NCI-H446 treated with DMSO at 0.1 percent for 48 hours (cell line): ENCODE results near the gene FBLN7.

Source experiments
- DNase-seq: peaks from one replicate; lab custom pipeline; 2025; lab: John Stamatoyannopoulos, UW

FBLN7 gene

DNA sequence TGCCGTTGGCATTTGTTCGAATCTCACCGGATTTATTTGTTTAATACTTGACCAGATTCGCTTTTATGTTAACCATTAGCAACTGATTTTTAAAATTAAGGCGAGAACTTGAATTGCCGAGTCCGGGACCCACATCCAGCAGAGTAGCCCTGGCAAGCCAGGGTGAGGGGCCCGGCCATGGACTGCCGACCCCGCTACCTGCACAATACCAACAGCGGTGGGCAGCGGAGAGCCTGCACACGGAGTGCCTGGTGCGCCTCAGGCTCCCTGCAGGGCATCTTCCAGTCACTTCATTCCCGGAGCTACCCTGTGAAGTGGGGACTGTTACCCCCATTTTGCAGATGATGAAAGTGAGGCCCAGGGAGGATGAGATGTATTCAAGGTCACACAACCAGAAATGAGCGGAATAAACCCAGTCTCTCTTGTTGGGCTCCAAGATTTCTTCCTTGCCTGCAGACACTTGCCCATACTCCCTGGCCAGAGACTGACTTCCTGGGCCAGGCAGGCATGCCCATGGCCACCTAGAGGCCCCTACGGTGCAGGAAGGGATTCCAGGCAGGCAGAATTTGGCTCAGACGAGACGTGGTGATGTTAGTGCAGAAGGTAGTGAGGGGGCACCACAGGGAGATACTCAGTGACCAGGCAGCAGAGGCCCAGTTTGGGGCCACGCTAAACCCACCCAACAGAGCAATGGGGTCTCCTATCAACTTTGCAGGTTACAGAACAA, 2.9 kb downstream of the FBLN7 start:
- no peak for DNase-seq

DNA sequence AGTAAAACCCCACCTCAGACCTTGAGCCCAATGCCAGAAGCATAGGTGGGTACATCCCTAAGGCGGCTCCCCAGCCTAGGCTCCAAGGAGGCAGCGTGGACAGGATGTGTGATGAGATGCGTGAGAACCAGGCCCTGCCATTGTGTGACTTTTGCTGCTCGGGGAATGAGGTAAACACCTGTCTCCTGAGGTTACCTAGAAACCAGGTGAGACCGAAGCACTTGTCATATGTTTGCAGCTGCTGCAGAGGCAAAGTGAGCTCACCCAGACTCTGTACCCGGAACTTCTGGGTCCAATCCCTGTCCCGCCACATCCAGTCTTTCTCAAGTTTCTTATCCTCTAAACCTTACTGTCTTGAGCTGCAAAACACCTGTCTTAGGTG, 3.4 kb downstream of the FBLN7 start:
- DNase-seq, result no peak

DNA sequence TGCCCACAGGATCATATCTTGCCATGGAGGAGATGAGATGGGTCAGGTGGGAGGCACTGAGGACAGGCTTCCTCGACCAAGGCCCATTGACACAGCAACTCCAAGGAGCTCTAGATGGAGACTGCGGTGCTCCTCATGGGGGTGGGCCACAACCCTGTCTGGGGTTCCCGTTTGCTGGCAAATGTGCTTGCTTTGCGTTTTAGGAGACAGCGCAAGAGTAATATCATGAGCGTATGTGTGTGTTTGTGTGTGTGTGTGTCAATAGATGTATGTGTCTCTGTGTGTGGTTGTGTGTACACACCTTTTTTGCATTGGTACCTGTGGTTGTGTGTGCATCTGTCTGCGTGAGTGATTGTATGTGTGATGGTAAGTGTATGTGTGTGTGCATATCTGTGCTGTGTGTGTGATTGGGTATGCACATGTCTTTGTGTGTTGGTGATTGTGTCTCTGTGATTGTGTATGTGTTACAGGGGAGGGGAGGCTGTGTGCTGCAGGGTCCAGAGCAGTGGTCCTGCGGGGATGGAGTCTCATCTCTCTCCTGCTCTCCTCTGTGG, 4.4 kb downstream of the FBLN7 start:
- DNase-seq, result no peak

DNA sequence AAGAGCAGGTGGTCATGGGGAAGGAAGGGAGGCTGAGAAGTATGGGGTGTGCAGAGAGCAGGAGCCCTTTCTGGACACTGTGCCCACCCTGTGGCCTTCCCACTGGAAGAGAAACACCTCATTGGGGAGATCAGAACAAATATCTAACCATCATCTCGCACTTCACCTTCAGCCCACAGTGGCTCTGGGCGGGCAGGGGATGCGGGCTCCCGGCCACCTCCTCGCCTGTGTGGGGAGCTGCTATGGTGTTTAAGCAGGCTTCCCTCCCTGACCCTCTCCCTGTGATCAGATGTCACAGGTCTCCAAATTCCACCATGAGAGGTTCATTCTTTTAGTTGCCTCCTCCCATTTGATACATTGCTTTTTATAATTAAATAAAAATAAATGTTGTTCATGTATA, 5.0 kb downstream of the FBLN7 start:
- no peak for DNase-seq

DNA sequence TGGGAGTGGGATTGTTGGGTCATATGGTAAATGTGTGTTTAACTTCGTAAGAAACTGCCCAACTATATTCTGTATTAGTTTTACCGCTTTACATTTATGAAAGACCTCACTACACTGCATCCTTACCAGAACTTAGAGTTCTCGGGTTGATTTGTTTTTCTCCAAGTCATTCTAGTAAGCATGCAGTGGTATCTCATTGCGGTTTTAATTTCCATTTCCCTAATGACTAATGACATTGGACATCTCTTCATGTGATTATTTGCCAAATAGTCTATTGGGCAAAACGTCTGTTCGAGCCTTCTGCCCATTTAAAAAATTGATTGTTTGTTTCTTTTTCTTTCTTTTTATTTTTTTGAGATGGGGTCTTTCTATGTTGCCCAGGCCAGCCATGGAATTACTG, 6.8 kb downstream of the FBLN7 start:
- no peak for DNase-seq

DNA sequence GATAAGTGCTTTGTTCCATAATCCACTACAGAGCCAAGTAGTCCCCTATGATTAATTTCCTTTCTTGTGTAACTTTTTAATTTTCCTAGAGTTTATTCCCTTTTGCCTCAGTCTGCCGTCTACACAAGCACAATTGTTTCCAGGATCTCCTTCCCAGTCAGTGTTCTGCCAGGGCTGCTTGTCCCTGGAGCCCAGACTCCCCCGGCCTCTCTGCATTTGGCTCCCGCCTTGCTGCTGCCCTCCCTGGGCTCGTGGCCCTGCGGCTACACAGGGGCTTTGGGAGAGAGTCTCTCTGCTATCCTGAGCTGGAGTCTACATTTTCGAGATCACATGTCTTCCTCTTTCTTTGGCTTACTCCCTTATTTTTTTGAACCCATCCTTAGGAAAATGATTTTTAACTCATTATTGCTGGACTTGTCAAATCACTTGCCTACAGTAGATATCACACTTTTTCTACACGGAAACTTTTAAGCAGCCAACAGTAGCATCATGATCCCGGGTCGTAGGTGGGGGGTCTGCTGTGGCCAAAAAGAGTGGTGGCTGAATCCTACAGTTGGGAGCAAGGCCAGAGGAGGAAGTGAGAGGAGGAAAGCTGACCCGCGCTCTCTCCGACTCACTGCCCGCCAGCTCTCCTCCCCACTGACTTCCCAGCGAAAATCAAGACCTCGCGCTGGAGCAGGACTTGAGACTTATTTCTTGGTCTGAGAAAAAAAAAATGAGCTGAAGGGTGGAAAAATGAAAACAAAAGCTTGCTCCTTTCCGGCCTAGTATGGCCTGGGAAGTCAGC, 9.4 kb downstream of the FBLN7 start:
- no peak for DNase-seq

DNA sequence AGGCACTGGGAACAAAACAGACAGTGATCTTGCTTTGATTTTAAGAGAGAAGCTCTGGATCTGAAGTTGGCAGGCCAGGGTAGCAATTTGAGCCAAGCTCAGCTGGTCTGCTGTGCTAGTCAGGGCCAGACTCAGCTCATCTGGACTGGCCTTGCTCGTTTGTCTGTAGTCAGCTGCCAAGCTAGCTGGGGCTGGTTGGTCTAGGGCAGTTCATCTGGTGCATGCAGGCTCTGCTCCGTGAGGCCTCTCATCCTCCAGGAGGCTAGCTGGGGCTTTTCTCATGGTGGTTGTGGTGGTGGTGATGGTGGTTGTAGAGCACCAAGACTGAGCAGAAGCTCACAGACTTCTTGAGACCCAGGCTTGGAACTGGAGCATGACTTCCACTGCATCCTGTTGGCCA, 10.3 kb downstream of the FBLN7 start:
- DNase-seq, result peak; percentile 34

DNA sequence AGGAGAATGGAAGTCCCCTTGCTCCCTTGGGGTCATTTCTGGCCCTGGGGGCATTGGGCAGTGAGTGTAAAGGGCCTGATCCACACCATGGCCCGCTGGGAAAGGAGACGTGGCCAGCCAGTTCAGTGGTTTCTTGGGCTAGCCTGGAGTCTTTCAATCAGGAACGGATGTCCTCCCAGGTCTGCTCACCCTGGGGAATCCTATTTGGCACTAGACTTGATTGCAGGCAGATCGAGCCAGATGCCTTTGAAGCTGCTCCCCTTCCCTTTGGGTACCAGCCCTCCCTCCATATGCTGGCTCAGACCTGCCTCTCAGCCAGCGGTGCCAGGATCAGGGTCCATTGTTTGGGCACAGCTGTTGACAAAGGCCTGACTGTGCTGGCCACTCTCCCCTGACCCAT, 11.0 kb downstream of the FBLN7 start:
- no peak for DNase-seq

DNA sequence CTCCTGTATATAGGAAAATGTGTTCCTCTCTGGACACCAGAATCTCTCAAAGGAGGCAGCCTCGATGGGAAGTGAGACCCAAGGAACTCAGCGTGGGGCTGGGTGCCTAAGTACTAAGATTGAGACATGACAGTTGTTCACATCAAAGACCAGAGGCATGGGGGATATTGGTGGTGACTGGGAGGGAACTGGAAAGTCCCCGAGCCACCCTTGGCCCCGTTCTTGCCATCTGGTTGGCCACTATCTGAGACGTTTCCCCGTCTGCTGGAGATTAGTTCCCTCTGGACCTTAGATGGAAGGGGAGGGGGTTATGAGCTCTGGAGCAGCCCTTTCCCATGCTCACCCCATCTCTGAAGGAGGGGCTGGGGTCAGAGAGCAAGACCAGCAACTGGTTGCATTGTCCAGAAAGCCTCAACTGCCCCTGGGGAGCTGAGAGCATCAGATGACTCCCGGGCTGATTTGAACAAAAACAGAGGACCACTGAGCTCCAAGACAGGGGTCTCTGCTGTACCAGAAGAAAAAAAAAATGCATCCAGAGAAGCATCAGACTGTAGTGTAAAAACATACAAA, 11.8 kb downstream of the FBLN7 start:
- DNase-seq, result no peak

DNA sequence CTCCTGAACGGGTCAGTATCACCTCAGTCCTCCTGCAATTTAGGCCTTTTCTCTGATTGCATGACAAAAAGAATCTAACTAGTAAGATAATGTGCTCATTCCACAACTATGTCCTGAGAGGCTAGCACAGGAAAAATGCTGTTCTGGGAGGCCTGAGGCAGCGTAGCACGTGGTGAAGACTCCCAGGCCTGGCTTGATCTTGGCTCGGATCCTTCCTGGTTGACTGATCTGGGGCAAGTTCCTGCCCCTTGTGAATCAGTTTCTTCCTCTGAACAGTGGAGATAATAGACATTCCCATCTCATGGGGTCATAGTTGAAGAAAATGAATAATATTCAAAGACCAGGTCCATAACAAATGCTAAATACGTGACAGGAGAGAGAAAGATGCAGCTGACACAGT, 12.3 kb downstream of the FBLN7 start:
- no peak for DNase-seq

DNA sequence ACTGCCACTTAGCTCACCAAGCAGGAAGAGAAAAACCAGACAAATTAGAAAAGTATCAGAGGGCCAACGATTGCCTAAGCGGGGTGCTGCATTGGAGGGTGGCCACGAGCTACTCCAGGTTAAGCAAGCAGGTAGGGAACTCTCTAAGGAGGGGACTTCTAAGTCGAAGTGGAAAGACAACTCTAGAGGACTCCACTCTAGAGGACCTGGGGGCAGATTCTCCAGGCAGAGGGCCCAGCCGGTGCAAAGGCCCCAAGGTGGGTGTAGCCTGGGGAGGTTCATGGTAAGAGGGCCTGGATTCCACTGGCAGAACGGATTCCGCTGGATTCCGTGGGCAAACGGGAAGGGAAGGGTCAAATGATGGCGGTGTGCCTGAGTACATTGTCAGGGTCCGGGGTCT, 12.7 kb downstream of the FBLN7 start:
- no peak for DNase-seq

DNA sequence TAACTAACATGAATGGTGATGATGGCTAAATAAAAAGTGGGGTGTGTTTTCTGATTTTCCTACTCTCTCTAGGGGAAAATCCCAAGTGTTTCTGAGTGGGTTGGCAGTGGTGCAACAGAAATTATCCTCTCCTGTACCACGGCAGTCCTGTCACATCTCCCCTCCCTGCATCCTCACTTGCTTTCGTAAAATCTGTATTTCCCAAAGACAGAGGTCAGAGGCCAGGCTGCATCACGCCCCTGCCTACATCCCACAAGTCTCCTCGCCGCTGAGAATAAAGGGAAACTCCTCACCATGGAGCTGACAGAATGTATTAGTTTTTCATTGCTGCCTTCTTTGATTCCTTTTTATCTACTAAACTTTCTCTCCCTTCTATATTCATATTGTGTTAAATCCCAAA, 13.1 kb downstream of the FBLN7 start:
- DNase-seq, result no peak

DNA sequence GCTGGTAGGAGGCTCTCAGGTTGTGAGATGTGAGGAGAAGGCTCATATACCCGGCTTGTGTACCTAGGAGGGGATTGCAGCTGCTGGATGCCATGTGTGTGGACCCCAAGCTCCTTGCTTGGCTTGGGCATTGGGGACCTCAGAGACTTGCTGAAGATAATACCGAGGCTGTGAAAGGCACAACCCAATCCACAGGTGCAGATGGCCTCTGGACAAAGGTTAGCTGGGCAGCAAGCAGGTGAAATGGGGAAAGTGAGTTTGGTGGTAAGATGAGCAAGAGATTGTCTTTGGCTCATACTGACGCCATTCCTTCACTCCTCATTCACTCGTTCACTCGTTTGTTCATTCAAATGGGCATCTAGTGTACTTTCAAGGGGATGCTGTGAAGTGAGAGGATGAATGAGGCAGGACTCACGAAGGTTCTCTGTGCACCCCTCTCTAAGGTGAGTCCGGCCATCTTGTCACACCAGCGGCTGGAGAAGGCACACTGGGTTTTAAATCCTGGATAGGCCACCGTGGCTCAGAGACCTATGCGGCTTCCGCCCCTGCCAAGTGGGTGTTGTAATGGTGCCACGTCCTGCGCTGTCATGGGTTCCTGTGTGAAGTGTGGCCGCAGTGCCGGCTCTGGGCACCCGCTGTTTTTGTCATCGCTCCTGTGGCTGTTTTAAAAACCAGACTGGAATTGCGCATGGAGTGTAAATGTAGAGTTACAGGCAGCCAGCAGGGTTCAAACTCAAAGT, 13.7 kb downstream of the FBLN7 start:
- no peak for DNase-seq

DNA sequence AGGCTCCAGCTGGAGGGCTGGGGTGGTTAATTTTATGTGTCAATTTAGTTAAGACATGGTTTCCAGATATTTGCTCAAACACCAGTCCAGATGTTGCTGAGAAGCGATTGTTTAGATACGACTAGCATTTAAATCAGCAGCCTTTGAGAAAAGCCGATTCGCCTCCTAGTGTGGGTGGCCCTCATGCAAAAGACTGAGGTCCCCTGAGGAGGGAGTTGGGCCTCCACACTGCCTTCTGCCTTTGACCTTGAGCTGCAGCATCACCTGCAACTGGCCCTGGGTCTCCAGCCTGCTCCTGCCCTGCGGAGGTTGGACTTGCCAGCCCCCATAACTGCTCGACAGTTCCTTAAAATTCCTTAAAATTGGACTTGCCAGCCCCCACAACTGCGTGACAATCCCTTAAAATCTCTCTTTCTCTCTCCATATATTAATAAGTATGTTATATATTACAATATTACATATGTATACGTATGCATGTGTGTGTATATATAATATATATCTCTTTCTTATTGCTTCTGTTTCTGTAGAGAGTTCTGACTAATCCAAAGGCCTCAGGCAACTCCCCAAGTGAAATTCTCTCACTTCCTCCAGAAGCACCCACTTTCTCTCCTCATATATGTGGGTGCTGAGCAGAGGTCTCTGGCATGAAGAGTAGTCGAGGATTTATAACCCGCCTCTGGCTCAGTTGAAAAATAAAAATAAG, 14.4 kb downstream of the FBLN7 start:
- DNase-seq, result no peak

DNA sequence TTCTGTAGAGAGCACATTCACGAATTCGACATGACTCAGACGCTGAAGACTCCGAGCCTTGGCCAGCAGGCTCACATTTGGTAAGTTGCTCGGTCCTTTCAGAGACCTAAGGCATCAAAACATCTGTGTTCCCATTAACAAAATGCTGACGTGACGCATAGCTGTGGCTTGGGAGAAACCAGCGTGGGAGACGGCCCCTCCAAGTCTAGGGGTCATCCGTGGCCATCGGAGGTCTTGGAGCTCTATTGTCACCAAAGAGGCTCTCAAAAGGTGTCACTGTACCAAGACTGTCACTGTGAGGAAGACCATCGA, 14.9 kb downstream of the FBLN7 start:
- DNase-seq, result no peak

DNA sequence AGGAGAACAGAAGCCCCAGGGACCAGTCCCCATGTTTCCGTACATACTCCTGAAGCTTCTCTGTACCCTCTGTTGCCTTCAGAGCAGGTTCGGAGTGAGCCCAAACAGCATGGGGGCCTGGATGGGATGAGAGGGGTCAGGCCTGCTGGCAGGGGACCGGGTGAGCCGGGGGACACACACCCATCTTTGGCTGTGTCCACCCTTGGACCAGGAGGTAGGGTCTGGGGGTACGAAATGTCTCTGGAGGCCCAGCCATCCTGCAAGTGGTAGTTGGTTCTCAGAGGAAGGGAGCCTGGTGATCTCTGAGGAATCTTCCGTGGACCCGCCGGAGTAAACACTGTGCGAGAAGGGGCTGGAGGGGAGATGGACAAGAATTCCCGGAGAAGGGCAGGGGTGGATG, 15.3 kb downstream of the FBLN7 start:
- DNase-seq, result no peak

DNA sequence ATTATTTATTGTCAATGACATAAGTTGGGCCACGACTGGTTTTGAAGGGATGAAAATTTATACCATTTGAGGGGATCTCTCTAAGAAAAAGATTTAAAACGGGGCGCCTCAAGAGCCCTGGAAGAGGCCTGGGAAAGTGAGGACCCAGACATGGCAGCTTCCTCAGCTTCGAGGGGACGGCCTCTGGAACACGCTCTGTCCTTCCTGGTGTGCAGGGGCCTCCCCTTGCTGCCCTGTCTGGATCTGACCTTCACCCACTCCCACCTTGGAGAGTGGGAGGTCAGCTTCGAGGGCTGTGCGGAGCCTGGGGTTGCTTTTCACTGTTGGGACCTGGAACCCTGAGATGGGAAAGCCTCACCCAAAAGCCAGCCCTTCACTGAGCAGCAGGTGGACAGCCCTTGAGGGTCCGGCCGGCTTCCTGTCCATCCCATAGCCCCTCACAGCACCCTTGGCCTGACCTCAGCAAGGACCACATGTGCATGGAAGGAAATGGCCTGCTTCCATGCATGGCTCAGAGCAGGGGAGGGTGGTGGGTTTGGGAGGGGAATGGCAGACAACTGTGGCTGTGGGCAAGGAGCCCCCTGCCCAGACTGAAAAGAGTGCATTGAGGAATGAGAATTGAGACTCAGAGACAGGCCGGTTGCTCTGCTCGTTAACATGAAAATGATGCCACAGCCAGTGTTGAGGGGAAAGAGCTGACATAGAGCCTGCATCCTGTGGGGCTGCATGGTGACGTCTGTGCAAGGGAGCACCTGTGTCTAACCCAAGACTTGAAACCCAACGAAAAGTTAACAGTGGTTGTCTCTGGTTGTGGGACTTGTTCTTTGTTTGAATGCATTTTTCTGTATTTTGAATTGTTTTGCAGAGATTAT, 16.3 kb downstream of the FBLN7 start:
- DNase-seq, result no peak

DNA sequence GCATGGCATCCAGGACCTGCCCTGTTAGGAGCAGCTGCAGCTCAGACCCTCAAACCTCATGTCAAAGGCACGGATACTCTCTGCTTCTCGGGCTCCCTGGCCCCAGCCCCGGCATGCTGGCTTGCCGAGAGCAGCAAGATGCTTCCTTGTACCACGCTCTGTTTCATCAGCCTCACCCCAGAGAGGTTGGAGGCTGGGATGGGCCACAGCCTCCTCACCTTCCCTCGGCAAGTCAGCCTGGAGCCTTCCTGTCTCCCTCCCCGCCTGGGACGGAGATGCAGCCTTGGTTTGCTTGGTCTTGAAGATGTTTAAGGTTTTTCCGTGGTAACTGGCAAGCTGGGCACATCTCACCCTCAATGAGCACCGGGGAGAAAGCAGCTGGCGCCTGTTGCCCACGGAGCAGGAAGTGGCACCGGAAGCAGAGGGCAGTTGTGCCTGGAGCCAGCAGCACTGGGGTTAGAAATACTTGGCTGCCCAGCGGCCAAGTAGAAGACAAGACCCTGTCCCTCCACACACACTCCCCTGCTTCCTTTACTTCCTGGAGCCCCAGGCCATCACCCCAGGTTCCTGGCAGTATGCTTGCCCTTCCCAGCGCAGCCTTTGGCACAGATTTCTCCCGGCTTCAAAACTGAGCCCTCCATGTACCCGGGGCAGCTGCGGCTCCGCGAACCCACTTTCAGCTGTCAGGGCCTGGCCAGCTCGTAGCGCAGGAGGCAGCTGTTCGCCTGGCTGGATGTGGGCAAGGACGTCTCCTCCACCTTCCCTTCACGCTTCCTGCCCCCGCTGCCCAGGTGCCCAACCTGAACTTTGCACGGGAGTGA, 17.4 kb downstream of the FBLN7 start:
- DNase-seq, result no peak

DNA sequence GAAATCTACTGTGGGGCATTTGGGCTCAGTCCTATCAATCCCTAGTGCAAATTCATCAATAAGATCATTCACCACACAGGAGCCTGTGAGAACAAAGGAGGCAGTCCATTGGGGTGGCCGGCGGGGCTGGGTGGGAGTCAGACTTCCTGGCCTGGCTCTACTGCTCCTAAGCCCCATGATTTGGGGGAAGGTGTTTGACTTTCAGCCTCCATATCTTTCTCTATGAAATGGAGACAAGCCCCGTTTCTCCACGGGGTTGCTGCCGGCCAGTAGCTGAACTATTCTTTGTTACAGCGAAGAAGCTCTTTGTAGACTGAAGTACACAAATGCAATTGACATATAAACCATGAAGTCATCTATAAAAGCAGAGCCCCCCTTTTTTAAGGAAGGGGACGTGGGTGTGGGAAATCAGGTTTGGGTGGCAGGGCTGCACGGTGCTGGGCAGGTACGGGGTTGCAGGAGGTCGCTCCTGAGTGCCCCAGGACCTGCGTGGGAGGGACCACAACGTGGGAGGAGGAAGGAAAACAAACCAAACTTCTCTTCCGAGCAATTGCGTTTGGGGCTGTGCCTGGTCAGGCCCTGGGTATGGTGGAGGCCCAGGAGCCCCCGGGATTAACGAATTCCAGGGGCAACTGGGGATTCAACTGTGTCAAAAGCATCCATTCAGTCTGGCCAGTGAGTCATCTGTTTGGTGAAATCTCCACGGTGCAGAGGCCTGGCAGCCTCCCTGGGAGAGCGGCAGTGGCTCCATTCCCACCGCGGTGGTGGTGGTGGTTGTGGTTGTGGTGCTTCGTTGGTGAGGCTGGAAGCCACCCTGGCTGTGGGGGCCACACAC, 18.2 kb downstream of the FBLN7 start:
- DNase-seq, result no peak
